HG02970 (cell line): ENCODE data around the gene FAM3B.

Experiments
- ATAC-seq: cut with Tn5 transposase; IDR thresholded peaks from one replicate; pipeline ENCODE4 v1.9.1; 2021; ENCODE audit warnings: mild to moderate bottlenecking, moderate library complexity, moderate number of reproducible peaks; ENCODE audit not compliant: unreplicated experiment, low FRiP score

Gene FAM3B

GRCh38 chr21:41388259-41388658 is 71.7 kb downstream of the FAM3B start:
- ATAC-seq = no peak

DNA sequence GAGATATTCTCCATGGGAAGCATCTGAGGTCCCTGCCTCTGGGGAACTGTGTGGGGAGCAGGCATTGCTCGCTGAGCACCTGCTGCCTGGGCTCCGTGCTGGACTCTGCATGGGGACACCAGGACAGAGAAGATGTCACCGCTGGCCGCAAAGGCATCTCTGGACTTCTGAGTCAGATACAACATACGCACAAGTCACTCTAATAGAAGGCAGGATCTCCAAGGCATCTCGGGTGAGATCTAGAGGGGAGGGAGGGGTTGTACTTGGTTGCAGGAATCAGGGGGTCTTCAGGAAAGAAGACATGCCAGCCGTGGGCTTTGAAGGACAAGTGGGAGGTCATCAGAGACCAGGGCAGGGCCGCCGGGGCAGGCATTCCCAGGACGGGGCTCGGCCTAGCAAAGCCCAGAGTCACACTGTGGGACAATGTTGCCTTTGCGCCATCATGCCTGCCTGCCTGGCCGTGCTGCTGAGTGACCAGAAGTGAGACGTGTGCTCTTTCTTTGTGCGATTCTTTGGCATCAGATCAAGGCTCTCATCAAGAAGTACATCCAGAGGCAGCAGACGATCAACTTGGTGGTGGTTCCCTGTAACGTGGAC is 73.5 kb downstream of the FAM3B start:
- ATAC-seq = no peak

DNA sequence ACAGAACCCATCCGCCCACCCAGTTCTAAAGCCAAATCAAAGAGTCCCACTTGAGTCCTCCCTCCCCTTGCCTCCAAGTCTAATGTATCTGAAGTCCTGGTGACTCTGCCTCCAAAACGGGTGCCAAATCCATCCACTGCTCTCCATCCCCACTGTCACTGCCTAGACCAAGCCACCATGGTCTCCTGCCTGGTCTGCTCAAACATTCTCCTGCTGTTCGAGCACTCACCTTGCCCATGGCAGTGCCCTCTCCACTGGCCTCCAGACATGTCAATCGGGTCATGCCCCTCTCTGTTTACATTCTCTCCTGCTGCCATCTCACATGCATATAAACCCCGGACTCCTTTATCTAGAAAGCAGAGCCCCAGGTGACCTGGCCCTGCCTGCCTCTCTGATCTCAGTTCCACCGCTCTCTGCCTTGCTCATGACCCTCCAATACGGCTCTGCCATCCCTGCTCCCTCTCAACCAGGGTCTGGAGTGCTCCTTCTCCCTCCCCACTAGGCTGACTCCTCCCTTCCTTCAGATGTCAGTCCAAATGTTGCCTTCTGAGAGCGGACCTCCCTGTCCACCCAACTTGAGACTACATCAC is 77.4 kb downstream of the FAM3B start:
- no peak for ATAC-seq

GRCh38 chr21:41396558-41397075 is 80.0 kb downstream of the FAM3B start:
- no peak for ATAC-seq

DNA sequence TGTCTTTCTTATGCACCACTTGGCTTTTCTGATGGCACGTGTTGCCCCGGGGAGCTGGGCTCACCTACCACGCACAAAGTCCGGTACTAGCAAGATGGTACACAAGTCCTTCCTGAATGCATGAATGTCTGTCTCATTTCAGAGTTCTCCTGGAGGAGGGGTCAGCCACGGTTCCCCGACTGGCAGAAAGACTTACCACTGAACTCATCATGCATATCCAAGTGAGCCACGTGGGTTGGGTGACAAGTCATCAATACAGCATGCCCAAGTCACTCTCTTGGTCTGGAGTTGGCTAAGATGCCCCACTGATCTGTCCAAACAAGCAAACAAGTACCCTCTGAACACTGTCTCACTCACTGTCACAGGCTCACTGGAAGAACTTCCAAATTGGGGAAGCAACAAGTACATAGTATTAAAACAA is 80.9 kb downstream of the FAM3B start:
- no peak for ATAC-seq

GRCh38 chr21:41398251-41398650 is 81.7 kb downstream of the FAM3B start:
- ATAC-seq = no peak

DNA sequence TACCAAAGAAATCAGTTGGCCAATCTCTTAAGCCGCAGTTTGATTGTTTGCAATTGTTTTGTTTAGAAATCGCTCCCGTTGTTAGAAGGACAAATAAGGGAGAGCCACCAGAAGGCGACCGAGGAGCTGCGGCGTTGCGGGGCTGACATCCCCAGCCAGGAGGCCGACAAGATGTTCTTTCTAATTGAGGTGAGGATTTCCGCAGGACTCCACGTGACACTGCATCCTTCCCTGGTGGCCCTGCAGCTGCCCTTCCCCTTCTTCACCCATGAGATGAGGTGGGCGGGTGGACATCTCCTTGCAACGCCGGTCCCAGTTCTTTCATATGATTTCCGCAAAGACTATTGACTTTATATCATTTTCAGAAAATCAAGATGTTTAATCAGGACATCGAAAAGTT is 82.2 kb downstream of the FAM3B start:
- ATAC-seq = no peak

DNA sequence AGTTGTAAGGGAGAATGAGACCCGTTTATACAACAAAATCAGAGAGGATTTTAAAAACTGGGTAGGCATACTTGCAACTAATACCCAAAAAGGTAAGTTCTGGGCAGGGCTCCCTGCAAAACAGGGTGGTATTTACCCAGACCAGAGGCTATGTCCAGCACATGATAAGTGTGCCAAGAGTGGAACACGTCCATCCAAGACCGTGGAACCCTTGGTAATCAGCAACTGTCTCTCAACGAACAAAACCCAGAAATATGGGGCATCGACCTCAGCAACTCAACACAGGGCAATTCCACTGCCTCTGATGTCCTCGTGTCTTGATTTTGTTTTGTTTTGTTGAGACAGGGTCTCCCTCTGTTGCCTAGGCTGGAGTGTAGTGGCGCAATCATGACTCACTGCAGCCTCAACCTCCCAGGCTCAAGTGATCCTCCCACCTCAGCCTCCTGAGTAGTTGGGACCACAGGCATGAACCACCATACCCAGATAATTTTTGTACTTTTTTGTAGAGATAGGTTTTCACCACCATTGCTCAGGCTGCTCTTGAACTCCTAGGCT is 82.7 kb downstream of the FAM3B start:
- ATAC-seq = no peak

- no peak for ATAC-seq
Observed at GRCh38 chr21:41402231-41402630, 85.6 kb downstream of the FAM3B start.

DNA sequence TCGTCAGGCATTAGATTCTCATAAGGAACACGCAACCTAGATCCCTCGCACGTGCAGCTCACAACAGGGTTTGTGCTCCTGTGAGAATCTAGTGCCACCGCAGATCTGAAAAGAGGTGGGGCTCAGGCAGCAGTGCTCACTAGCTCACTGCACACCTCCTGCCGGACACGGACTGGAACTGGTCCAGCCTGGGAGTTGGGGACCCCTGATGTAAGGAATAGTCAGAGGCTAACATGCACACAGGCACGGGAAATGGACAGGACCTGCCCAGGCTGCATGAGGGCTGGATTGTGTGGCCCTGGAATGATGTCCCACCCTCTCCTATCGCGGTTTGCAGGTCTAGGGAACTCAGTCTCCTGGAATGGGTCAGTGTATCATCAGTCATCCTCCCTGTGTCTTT is 86.2 kb downstream of the FAM3B start:
- ATAC-seq = no peak

GRCh38 chr21:41403331-41403730 is 86.7 kb downstream of the FAM3B start:
- ATAC-seq = no peak

DNA sequence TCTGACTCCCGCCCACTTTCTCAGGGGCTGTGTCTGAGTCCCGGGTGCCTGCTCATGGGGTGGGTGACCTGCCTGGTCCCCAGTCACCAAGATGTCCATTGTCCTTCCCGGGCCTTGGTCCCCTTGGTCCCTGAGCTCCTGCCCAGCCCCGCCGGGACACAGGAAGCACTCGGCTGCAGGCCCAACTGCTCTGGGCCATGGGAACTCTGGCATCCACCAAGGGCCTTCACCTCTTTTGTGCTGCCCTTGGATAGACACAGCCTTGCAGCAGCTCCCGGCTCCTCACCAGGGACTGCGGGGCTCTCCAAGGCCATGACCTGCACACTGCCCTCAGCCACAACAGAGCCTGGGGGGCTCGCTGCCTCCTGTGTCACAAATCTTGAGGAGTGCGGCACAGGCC is 87.4 kb downstream of the FAM3B start:
- ATAC-seq = no peak

DNA sequence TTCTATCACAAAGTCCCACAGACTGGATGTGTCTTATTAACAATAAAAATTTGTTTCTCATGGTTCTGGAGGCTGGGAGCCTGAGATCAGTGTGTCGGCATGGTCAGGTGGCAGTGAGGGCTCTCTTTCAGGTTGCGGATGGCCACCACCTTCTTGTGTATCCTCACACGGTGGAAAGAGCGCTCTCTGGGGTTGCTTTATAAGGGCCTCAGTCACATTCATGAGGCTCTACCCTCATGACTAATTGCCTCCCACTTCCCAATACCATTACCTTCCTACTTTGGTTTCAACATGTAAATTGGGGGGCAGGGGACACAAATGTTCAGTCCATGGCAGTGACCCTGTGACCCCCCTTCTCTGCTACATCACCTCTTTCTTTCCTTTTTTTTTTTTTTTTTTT is 88.7 kb downstream of the FAM3B start:
- ATAC-seq = no peak

GRCh38 chr21:41406340-41406739 is 89.7 kb downstream of the FAM3B start:
- ATAC-seq = no peak
